AG04450 (cell line): ENCODE results near the gene SPEG. TPM values are rescaled to one million over a fixed set of nuclear protein-coding genes. Genes with fewer than 3 reads are reported as not detected.
A peak's percentile ranks its signal among the peaks of the same experiment; 100 is the strongest.

Experiments used
- CTCF ChIA-PET: fragments of 300-600, 350-600 bp; formaldehyde crosslinking; extraction: SDS; loops from one replicate; lab custom pipeline; 2022; ENCODE audit warnings: antibody characterized with exemption, inconsistent platforms; lab: Charles Lee
- POLR2A ChIA-PET: fragments of 350-600 bp; formaldehyde crosslinking; extraction: SDS; loops from one replicate; lab custom pipeline; 2021; ENCODE audit warnings: antibody characterized with exemption, inconsistent platforms; lab: Yijun Ruan, JAX
- DNase-seq: peaks from one replicate; pipeline ENCODE4 v3.0.0-alpha.2; 2011; ENCODE audit warnings: low read depth, low spot score
- H3K27ac ChIP-seq: one replicate; pipeline ENCODE4 v1.5.1; 2012; ENCODE audit warnings: low read depth, low read length, control low read depth
- H3K27me3 ChIP-seq: one replicate; pipeline ENCODE4 v1.6.0; 2012; ENCODE audit warnings: low read length; ENCODE audit not compliant: control insufficient read depth, insufficient read depth
- H3K4me3 ChIP-seq: 2 replicates; pipeline ENCODE4 v1.5.1; 2011; ENCODE audit warnings: mild to moderate bottlenecking, low read depth, low read length, control low read depth
- H3K9me3 ChIP-seq: 2 replicates; pipeline ENCODE4 v1.5.1; 2012; ENCODE audit warnings: low read length; ENCODE audit not compliant: control insufficient read depth, insufficient read depth
- CTCF ChIP-seq: IDR thresholded peaks from 2 replicates; pipeline ENCODE4 v1.5.1; 2011; ENCODE audit warnings: low read depth, low read length, control low read depth, inconsistent platforms
- polyA plus RNA-seq: library from polyadenylated mRNA; depleted of rRNA; stranded (reverse); fragments of >200 nt; gene quantifications from 2 replicates; pipeline ENCODE4 v1.2.3, GENCODE V29; 2011

SPEG gene
- polyA plus RNA-seq, 1 experiment: 28.0 TPM

- no peaks in the 10 kb centered on the region for H3K9me3 ChIP-seq
- ChIA-PET POLR2A (no interaction called here), CTCF (interaction anchor here (4.9 to 7.0 kb wide), 2 partner anchors 10 to 127 kb away, joined by 60 to 270 read pairs; partner anchors contain the start of gene DNPEP)
- no peaks in the 10 kb centered on the region for H3K27me3 ChIP-seq
- H3K4me3 ChIP-seq: no peak overlapping the region
- TF ChIP-seq CTCF: no peak
- H3K27ac ChIP-seq: no peak overlapping the region
- no peak for DNase-seq
Observed at GRCh38 chr2:219400562-219400961, 34.1 kb upstream of the SPEG start.

GRCh38 chr2:219401606-219402005 is 33.0 kb upstream of the SPEG start:
- no peak for DNase-seq
- CTCF ChIA-PET: interaction anchor here (0.6 to 7.0 kb wide), 19 partner anchors 11 to 242 kb away, joined by 3 to 270 read pairs (median 8); partner anchors contain the start of gene DNPEP
- Histone ChIP-seq H3K4me3 (no peak overlapping the region), H3K27me3 (no peaks in the 10 kb centered on the region), H3K9me3 (no peaks in the 10 kb centered on the region), H3K27ac (no peak overlapping the region)
- POLR2A ChIA-PET: interaction anchor here (0.8 kb wide), 1 partner anchor 131 kb away, joined by 3 read pairs; no protein-coding TSS in a partner anchor
- TF ChIP-seq CTCF: no peak

GRCh38 chr2:219402665-219403515 is 31.8 kb upstream of the SPEG start:
- Histone ChIP-seq H3K27me3 (no peaks in the 10 kb centered on the region), H3K27ac (no peak overlapping the region), H3K4me3 (no peak overlapping the region), H3K9me3 (no peaks in the 10 kb centered on the region)
- DNase-seq: peak; percentile 78
- ChIA-PET CTCF (interaction anchor here (0.6 to 7.0 kb wide), 48 partner anchors 10 to 283 kb away, joined by 3 to 270 read pairs (median 5); partner anchors contain the start of genes ASIC4 and DNPEP), POLR2A (interaction anchor here (0.6 to 1.8 kb wide), 4 partner anchors 53 to 149 kb away, joined by 4 to 5 read pairs (median 4); partner anchors contain the start of gene GMPPA)
- TF ChIP-seq CTCF: peak; percentile 96

GRCh38 chr2:219403861-219404260 is 30.8 kb upstream of the SPEG start:
- H3K27me3 ChIP-seq: no peaks in the 10 kb centered on the region
- TF ChIP-seq CTCF: no peak
- ChIA-PET CTCF (interaction anchor here (0.6 to 7.0 kb wide), 36 partner anchors 9 to 282 kb away, joined by 3 to 270 read pairs (median 6); partner anchors contain the start of gene DNPEP), POLR2A (interaction anchor here (0.6 to 1.8 kb wide), 3 partner anchors 52 to 150 kb away, joined by 4 to 5 read pairs (median 5); partner anchors contain the start of gene GMPPA)
- no peaks in the 10 kb centered on the region for H3K9me3 ChIP-seq
- no peak for DNase-seq
- no peak overlapping the region for H3K4me3 ChIP-seq
- no peak overlapping the region for H3K27ac ChIP-seq
